Adrenal gland (tissue), 5 donors: ENCODE measurements around the gene CEMIP2.

Source experiments
- CTCF ChIP-seq, 6 experiments: fragments of 450-650 bp in 4 of 6; fragments of 200-600 bp in 2 of 6; sonication (generic) in 1 of 6; IDR thresholded peaks; 1 replicate in 5 of 6; 2 replicates in 1 of 6; pipeline versions ENCODE4 v1.5.1 to v1.8.0; 2016 to 2021; ENCODE audit warnings: antibody characterized with exemption in 6 of 6, mild to moderate bottlenecking in 2 of 6, moderate library complexity in 1 of 6
- POLR2A ChIP-seq, 2 donors: fragments of 450-650 bp; IDR thresholded peaks; one replicate each; pipeline ENCODE4 v1.6.1; 2017; ENCODE audit warnings: antibody characterized with exemption in 2 of 2, mild to moderate bottlenecking in 2 of 2, moderate library complexity in 1 of 2
- donor health status: DM: no; HTN: no; CAD: no.

GRCh38 chr9:71781391-71781790, 13.1 kb upstream of the CEMIP2 start:
- TF ChIP-seq CTCF (IDR thresholded peaks at IDR 0.05) (no peak), POLR2A (IDR thresholded peaks at IDR 0.05) (no peak)
